Subcutaneous adipose tissue (tissue), 4 donors: ENCODE measurements around the gene CSKMT. TPM values are rescaled to one million over a fixed set of nuclear protein-coding genes. Genes with fewer than 3 reads are reported as not detected.

Experiments used
- CTCF ChIP-seq: fragments of 450-650 bp; IDR thresholded peaks from one replicate; pipeline ENCODE4 v1.5.1; 2016; ENCODE audit warnings: low read depth, mild to moderate bottlenecking, control low read depth, antibody characterized with exemption, moderate library complexity
- small RNA-seq: library from RNA; depleted of rRNA; stranded (forward); fragments of <200 nt; gene quantifications from one replicate; pipeline ENCODE3, GENCODE V24; 2016
- total RNA-seq, 4 donors: library from RNA; depleted of rRNA; stranded (reverse); fragments of >200 nt; gene quantifications; one replicate each; pipeline ENCODE4 v1.1.0, GENCODE V29; 2016

CSKMT gene
- total RNA-seq, 4 donors from 2014 or later = 2.4 to 9.6 (median 7.7) TPM

GRCh38 chr11:62716816-62717215, 51.7 kb downstream of the CSKMT start:
- TF ChIP-seq CTCF = no peak

Small RNA genes within 50 kb of the gene (small RNA-seq; reads per million reads assigned to genes)
- gene SNORA57 = not detected

Other genes with a start within 250 kb of the CSKMT start
- not detected for gene SCGB1A1, start 246.3 kb upstream of the CSKMT start, total RNA-seq
- 1,000 to 10,000 TPM; 1,199 to 1,973 (median 1,368) TPM for gene AHNAK, start 118.5 kb upstream of the CSKMT start, total RNA-seq
- 1,000 to 10,000 TPM in 3 of 4 donors, 100 to 1,000 TPM in 1; 650 to 1,310 (median 1,178) TPM for gene EEF1G, start 91.4 kb upstream of the CSKMT start, total RNA-seq
- gene TUT1, start 73.8 kb upstream of the CSKMT start, total RNA-seq = 10 to 100 TPM in 1 of 4 donors, 1 to 10 TPM in 3; 3.4 to 13.4 (median 7.9) TPM
- 10 to 100 TPM; 50.9 to 87.4 (median 61.6) TPM for gene MTA2, start 63.4 kb upstream of the CSKMT start, total RNA-seq
- gene EML3, start 52.5 kb upstream of the CSKMT start, total RNA-seq = 100 to 1,000 TPM in 1 of 4 donors, 10 to 100 TPM in 3; 22.2 to 130 (median 39.7) TPM
- 10 to 100 TPM in 1 of 4 donors, 1 to 10 TPM in 3; 1.1 to 11.2 (median 5.5) TPM for gene ROM1, start 52.1 kb upstream of the CSKMT start, total RNA-seq
- 10 to 100 TPM; 13.5 to 29.5 (median 24.2) TPM for gene B3GAT3, start 43.3 kb upstream of the CSKMT start, total RNA-seq
- gene GANAB, start 18.7 kb upstream of the CSKMT start, total RNA-seq = 100 to 1,000 TPM in 2 of 4 donors, 10 to 100 TPM in 2; 79.4 to 118 (median 104) TPM
- gene INTS5, start 12.0 kb upstream of the CSKMT start, total RNA-seq = 10 to 100 TPM in 3 of 4 donors, 1 to 10 TPM in 1; 7.7 to 14.3 (median 11.3) TPM
- 10 to 100 TPM; 13.7 to 47.1 (median 35.9) TPM for gene C11orf98, start 102 bp upstream of the CSKMT start, total RNA-seq
- gene UQCC3, start 6.4 kb downstream of the CSKMT start, total RNA-seq = 10 to 100 TPM in 1 of 4 donors, 1 to 10 TPM in 3; 4.2 to 10.9 (median 8.7) TPM
- gene LBHD1, start 7.0 kb downstream of the CSKMT start, total RNA-seq = 10 to 100 TPM in 1 of 4 donors, 1 to 10 TPM in 3; 3.8 to 10.6 (median 5.5) TPM
- 100 to 1,000 TPM; 113 to 235 (median 142) TPM for gene UBXN1, start 13.8 kb downstream of the CSKMT start, total RNA-seq
- gene LRRN4CL, start 24.2 kb downstream of the CSKMT start, total RNA-seq = 10 to 100 TPM; 17.3 to 42.2 (median 32.3) TPM
- gene BSCL2, start 42.1 kb downstream of the CSKMT start, total RNA-seq = 100 to 1,000 TPM in 1 of 4 donors, 10 to 100 TPM in 3; 44.5 to 106 (median 48.4) TPM
- under 1 TPM in 1 of 4 donors, not detected in 3; 0.88 TPM for gene GNG3, start 42.4 kb downstream of the CSKMT start, total RNA-seq
- 10 to 100 TPM; 21.2 to 35.2 (median 29.3) TPM for gene HNRNPUL2, start 62.1 kb downstream of the CSKMT start, total RNA-seq
- gene TTC9C, start 63.2 kb downstream of the CSKMT start, total RNA-seq = 10 to 100 TPM; 17.5 to 57.4 (median 20.3) TPM
- 1 to 10 TPM; 3.9 to 7.7 (median 6.9) TPM for gene ZBTB3, start 88.8 kb downstream of the CSKMT start, total RNA-seq
- gene POLR2G, start 96.3 kb downstream of the CSKMT start, total RNA-seq = 10 to 100 TPM; 46.9 to 75.8 (median 65.3) TPM
- gene TAF6L, start 106.1 kb downstream of the CSKMT start, total RNA-seq = 10 to 100 TPM; 12.1 to 25.8 (median 15.6) TPM
- gene TMEM179B, start 122.1 kb downstream of the CSKMT start, total RNA-seq = 10 to 100 TPM; 37.7 to 74.0 (median 49.6) TPM
- 10 to 100 TPM; 14.5 to 22.6 (median 19.3) TPM for gene TMEM223, start 126.7 kb downstream of the CSKMT start, total RNA-seq
- 10 to 100 TPM; 51.2 to 68.8 (median 55.1) TPM for gene NXF1, start 140.1 kb downstream of the CSKMT start, total RNA-seq
- 10 to 100 TPM; 21.2 to 38.8 (median 29.9) TPM for gene STX5, start 166.7 kb downstream of the CSKMT start, total RNA-seq
- not detected for gene TEX54, start 167.5 kb downstream of the CSKMT start, total RNA-seq
- 10 to 100 TPM; 23.8 to 41.6 (median 34.5) TPM for gene WDR74, start 174.3 kb downstream of the CSKMT start, total RNA-seq
- 100 to 1,000 TPM; 104 to 163 (median 125) TPM for gene SLC3A2, start 215.6 kb downstream of the CSKMT start, total RNA-seq